CD4-positive, alpha-beta T cell treated with Interleukin-6 for 4 hours (primary cell): ENCODE measurements around the gene FBH1.
"Not testable (repeated sequence)": the region's sequence is repeated elsewhere in the genome, so short reads cannot be mapped to it uniquely, and the experiment has no call there.

Experiments used
- DNase-seq: peaks from one replicate; pipeline ENCODE4 v3.0.0-alpha.2; 2020; ENCODE audit warnings: mixed read lengths

FBH1 gene

DNA sequence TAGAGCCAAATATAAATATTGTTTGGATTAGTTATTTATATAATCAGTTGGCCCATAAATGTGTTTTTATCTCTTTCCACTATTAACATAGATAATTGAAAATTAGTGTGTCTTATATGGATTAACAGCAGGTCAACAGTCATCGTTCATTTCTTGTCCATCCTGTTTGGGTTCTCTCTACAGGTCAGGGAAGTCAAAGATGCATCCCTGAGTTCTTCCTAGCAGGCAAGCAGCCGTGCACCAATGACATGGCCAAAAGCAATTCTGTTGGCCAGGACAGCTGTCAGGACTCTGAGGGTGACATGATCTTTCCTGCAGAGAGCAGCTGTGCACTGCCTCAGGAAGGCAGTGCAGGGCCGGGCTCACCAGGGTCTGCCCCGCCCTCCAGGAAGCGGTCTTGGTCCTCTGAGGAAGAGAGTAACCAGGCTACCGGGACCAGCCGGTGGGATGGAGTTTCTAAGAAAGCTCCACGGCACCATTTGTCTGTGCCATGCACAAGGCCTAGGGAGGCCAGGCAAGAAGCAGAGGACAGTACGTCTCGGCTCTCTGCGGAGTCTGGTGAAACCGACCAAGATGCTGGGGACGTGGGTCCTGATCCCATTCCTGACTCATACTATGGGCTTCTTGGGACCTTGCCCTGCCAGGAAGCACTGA is 15.9 kb downstream of the FBH1 start:
- no peak for DNase-seq

DNA sequence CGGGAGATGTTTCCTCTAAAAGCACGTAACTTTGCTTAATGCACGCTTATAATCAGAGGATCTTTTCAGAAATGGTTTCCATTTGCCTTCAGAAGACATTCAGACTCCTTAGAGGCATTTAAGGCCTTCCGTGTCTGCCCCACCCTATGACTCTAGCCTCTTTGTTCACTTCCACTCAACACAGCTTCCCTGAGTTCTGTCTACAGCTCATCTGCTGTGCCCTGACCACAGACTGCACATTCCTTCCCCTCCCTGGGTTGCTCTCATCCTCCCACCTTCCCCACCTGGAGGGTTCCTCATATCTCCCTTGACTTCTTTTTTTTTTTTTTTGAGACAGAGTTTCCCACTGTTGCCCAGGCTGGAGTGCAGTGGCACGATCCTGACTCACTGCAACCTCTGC is 16.6 kb downstream of the FBH1 start:
- no peak for DNase-seq

- DNase-seq: not testable (repeated sequence)
Observed at GRCh38 chr10:5908676-5909075, 18.6 kb downstream of the FBH1 start.

- DNase-seq: no peak
Observed at GRCh38 chr10:5910323-5911100, 20.5 kb downstream of the FBH1 start.

- DNase-seq: no peak
Observed at GRCh38 chr10:5911670-5912069, 21.6 kb downstream of the FBH1 start.

DNA sequence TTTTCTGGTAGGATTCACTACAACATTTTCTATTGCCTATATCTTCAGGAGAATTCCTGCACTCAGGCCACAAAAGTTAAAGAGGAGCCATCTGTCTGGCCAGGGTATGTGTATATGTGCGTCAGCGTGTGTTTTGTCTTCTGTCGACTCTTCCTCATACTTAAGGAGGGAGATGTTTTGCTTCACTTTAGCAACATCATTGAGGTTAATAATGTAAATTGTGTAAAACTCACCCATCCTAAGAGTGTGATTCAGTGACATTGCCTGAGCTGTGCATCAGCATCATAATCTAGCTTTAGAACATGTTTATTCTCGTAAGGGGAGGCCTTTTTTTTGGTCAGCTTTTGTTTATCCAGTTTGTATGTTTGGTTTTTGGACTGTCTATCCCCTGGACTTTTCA is 23.7 kb downstream of the FBH1 start:
- DNase-seq: no peak

DNA sequence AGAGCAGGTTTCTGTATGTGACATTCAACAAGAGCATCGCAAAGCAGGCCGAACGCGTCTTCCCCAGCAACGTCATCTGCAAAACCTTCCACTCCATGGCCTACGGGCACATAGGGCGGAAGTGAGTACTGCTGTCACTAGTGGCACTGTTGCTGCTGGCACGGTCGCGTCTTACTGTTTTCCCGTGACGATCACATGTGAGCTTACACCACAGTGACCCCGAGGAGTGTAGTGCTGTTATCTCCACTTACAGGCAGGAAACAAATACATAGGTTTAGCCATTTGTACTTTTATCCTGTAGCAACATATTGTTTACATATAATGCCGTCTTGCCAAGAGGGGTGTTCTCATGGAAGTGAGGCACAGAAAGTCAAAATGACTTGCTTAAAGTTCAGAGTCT is 25.4 kb downstream of the FBH1 start:
- no peak for DNase-seq

- no peak for DNase-seq
Observed at GRCh38 chr10:5917305-5917704, 27.3 kb downstream of the FBH1 start.

- no peak for DNase-seq
Observed at GRCh38 chr10:5918763-5919162, 28.7 kb downstream of the FBH1 start.

GRCh38 chr10:5919568-5919967 is 29.5 kb downstream of the FBH1 start:
- no peak for DNase-seq

- no peak for DNase-seq
Observed at GRCh38 chr10:5921746-5922145, 31.7 kb downstream of the FBH1 start.

DNA sequence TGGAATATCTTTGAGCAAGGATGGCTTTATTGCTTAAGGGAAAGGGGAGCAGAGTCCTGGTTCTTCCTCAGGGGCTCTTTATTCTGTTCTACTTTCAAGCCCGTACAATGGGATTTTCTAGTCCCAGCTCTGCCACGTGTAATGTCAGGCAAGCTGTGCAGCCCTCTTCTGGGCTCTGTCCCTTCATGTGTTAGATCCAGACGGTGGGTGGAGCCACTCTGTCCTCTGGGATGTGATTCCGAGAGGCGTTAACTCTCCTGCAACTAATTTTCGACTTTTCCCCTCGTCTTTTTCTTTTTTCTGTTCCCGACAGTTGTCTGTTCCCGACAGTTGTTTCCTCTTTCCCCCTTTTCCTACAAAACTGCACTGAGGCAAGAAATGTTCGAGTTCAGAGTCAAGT is 34.8 kb downstream of the FBH1 start:
- no peak for DNase-seq

DNA sequence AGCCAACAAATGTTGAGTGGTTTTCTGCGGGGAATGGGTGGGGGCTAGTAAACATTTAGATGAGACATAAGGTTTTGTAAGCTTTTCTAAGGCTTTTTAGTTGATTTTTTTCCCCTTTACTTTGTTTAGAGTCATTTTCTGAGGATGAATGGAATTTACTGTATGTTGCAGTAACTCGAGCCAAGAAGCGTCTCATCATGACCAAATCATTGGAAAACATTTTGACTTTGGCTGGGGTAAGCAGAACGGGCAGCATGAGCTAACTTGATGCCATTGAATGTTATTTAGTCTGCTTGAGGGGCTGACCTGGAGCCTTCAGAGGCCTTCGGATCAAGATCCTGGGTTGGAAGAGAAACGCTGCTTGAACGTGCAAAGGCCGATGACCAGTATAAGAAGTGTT is 37.3 kb downstream of the FBH1 start:
- DNase-seq: no peak

GRCh38 chr10:5929442-5929841 is 39.4 kb downstream of the FBH1 start:
- no peak for DNase-seq

- DNase-seq: no peak
Observed at GRCh38 chr10:5930272-5930671, 40.2 kb downstream of the FBH1 start.

- no peak for DNase-seq
Observed at GRCh38 chr10:5932345-5932744, 42.3 kb downstream of the FBH1 start.

DNA sequence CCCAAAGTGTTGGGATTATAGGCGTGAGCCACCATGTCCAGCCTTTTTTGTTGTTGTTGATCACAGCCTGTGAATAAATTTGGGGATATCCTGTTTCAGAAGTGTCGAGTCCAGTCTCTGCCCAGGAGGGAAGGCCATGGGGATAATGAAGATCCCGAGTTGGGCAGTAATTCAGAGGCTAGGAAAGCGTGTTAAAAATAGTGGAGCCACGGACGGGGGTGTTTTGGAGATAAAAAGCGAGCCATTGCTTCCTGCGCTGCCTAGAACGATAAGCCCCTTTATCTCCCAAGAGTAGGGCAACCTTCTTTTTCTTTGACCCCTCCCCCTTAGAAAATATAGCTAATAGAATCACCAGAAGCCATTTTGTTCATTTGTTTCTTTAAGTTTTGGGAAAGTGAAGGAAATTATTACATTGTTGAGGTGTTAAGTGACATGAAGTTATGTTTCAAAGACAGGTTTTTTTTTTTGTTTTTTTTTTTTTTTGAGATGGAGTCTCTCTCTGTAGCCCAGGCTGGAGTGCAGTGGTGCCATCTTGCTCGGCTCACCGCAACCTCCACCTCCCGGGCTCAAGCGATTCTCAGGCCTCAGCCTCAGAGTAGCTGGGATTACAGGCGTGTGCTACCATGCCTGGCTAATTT is 44.0 kb downstream of the FBH1 start:
- DNase-seq: no peak

DNA sequence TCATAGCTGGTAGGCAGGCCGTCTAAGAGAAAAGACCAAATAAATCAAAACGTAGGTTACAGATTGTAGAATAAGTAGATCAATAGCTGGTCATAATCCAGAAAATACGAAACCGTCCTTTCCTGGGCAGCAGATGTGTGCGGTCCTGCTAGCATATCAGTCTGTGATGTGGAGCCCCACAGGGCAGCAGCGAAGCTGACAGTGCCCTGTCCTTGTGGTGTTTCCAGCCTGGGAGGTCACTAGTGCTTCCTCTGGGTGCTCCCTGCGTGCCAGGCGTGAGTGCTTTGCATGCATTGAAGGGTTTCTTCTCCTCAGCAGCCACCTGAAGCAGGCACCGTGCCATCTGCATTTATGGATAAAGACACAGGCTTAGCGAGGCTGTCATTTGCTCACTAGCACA is 45.6 kb downstream of the FBH1 start:
- DNase-seq: no peak

GRCh38 chr10:5937016-5937415 is 47.0 kb downstream of the FBH1 start:
- no peak for DNase-seq

DNA sequence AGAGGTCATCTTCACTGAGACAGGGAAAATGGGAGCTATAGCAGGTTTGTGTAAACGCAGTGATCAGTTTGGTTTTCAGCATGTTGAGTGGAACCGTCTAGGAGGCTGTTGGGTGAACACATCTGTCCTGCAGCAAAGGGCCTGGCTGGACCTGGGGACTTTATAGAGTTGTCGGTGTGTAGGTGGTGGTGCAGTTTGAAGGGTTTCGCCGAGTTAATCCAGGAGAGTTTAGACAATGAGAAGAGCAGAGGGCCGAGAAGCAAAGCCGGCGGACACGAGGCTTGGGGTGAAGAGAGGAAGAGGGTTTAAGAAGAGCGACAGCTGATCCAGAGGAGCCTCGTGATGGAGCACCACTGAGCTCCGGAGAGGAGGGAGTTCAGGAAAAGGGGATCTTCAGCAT is 48.2 kb downstream of the FBH1 start:
- no peak for DNase-seq

DNA sequence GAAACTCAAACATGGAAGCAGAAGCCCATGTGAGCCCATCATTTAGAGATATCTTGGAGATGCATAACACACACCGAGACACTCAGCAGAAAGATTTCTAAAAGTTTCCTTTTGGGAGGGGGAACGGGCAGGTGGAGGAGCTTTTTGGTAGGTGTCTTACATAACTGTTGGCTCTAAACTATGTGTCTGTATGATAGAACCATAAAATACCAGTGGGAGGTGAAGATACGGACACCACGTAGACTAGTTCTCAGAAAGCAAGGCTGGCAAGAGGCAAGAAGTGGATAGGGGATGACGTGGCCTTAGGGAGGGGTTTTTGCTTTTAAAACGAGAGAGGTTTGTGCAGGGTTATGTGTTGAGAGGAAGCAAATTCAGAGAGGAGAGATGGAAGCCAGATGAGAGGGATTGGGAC is 50.8 kb downstream of the FBH1 start:
- no peak for DNase-seq

- no peak for DNase-seq
Observed at GRCh38 chr10:5941579-5941978, 51.5 kb downstream of the FBH1 start.

DNA sequence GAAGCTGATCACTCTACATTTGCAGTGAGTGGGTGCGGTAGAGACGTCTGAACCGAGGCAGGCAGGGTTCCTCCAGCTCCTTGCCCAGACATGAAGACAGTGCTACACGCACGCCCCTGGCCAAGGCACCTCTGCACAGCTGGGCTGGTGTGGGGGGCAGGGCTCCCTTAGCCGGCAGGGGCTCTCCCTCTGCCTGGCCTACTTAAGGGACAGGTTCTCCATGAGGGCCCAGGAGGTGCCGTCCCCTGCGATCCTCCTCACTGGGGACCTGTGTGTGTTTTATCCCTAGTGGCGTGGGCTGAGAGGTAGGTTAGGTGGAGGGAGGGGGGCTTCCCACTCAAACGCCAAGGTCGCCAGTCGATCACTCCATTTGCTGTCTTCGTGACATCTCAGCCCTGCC is 52.0 kb downstream of the FBH1 start:
- no peak for DNase-seq

DNA sequence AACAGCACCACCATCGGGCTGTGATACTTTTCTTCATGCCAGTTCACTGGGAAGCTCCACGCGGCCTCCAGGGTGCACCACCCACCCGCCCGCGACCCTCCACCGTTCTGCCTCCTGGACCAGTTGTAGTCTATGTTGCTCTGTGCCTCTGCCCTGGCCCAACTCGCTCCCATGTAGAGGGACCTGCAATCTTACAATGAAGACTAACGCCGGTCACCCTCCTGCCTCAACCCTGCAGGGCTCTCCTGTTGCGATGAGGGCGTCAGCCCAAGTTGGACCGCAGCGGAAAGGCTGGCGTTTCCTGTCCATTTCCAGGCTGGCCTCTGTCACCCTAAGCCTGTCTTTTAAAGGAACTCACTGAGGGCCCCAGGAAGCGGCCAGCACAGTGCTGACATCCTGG is 52.4 kb downstream of the FBH1 start:
- DNase-seq: no peak
